HuH-7.5 (cell line): ENCODE measurements around the gene HIGD2A.

ENCODE experiments used
- DNase-seq: peaks from one replicate; pipeline ENCODE4 v3.0.0; 2011; ENCODE audit warnings: low spot score

Gene HIGD2A

GRCh38 chr5:176388444-176389134 is at the start of gene HIGD2A, which contains the start of gene NOP16:
HIGD2A (plus strand) TSS chr5:176388751; CDS start chr5:176388820, 69 bp downstream.
NOP16 (minus strand) TSS chr5:176388598; CDS start chr5:176388539, 59 bp downstream.
- peak; percentile 97 for DNase-seq

- DNase-seq: no peak
Measured at GRCh38 chr5:176339304-176339703, 49.2 kb upstream of the HIGD2A start.

GRCh38 chr5:176341325-176342157 is 47.0 kb upstream of the HIGD2A start:
- no peak for DNase-seq

DNA sequence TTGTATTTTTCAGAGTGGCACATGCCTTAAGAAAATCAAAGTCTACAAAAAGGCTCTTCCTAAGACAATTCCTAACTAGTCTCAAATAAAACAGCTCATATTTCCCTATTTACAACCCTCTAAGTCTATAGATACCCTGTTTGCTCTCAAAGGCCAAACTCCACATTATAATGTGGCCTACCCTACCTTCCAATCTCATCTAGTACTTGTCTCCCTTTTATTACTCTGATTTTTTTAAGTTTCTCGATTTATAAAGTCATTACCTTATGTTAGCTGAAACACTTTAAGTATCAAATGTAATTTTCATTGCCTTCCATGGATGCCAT is 46.4 kb upstream of the HIGD2A start:
- no peak for DNase-seq

GRCh38 chr5:176342766-176343458 is 45.6 kb upstream of the HIGD2A start:
- DNase-seq: no peak

- DNase-seq: no peak
Measured at GRCh38 chr5:176350416-176350815, 38.1 kb upstream of the HIGD2A start.

DNA sequence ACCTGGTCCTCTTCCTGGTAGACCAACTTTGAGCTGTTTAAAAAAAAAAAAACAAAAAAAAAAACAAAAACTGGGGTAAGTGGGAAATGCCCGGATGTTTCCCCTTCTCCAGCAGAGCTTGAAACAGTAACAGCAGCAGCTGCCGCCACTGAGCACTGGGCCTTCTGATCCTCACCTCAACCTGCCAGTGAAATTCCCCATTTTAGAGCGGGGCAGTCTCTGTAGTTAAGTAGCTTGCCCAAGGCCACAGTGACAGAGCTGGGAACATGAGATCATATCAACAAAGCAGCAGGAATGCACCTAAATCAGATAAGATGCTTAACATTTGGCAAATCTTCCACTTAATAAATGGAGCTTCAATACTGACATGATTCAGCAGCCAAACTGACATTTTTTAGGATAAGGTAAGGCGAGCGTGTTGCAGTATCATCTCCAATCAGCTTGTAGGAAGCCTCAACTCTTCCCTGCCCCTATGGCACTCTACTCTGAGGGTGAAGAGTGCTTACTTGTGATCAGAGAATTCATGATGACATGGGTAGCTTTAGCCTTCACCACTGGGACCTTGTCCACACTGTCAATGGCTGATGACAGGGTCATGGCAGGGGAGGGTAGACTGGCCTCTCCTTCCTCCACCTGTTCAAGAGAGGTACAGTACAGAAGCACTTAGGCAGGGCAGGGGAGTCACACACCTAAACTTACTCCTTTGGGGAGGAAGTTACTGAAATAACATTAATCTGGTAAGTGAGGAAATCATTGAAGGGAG is 36.3 kb upstream of the HIGD2A start:
- no peak for DNase-seq

DNA sequence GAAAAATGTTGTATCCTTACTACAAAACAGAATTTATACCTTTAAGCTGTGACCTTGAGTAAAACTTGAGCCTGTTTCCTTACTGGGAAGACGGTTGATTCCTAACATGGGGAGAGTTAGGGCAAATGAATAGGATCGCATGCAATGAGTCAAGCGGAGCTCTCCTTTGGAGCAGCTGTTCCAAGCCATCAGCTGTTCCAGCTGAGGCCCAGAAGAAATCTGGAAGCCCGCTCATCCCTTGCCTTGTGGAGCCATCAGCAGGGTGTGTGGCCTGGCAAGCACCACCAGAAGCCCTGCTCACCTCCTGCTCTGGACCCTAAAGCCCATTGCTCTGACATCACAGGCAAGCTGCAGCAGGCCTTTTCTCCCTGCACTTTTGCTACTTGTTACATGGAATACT is 35.0 kb upstream of the HIGD2A start:
- DNase-seq: no peak

GRCh38 chr5:176355400-176356178 is 33.0 kb upstream of the HIGD2A start:
- no peak for DNase-seq

DNA sequence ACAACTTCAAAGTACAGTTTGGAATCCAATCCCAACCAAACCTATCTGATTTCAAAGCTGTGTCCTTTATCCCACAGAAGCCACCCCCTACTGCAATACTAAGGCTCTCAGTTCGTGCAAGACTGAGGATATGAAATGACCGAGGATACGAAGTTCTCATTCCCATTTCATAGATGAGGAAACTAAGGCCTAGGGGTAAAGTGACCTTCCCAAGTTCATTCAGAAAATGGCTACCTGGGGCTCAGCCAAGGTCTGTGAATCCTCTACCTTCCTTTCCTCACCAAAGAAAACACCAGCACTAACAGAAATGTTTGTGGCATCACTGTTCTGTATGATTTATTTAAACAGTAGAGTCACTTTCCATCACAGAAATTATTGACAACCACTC is 32.4 kb upstream of the HIGD2A start:
- DNase-seq: no peak

DNA sequence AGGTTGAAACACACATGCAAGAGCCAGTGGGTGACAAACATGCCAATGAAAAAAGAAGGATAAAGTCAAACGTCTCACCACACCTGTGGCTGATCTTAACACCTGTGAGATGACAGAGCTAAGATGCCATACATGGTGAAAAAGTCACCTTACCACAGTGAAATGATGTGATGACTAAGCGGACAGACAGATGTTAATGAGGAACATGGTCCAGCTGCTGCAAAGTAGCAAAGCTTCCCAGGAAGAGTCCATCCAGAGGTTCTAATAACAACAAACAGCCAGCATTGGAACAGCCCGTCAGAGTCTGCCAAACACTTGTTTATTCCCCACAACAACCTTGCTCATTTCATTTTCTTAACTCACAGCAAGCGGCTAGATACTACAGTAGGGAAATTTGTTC is 28.9 kb upstream of the HIGD2A start:
- no peak for DNase-seq

- DNase-seq: no peak
Measured at GRCh38 chr5:176360894-176361436, 27.6 kb upstream of the HIGD2A start.

GRCh38 chr5:176361437-176362232 is 26.9 kb upstream of the HIGD2A start, which contains the start of gene KIAA1191:
KIAA1191 (minus strand) TSS chr5:176361764; CDS start chr5:176359508, 2,256 bp downstream.
- peak; percentile 90 for DNase-seq

- DNase-seq: no peak
Measured at GRCh38 chr5:176362233-176362490, 26.4 kb upstream of the HIGD2A start.

DNA sequence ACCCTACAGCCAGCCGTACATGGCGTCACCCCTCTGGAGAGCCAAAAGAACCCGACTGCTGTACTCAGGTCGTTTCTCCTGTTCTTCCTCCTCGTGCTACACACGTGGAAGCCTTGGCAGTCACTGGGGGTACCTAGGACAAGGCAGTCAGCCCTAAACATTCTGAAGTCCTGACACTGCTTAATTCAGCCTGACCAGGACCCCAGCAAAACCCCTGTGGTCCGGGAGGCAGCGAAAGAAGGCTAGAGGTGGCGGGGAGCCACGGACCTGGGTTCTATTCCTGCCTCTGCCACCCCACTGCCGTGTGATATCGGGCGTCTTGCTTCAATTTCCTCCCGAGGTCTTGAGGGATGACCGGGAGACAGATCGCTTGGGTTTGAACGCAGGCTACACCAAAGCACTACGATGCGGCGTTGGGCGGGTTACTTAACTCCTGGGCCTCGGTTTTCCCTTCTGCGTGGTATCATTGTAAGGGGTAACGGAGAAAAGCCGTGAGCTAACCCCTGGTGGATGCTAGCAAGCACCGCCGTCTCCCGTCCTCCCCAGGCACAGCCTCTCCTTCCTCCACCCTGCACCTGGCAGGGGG is 23.7 kb upstream of the HIGD2A start:
- no peak for DNase-seq

DNA sequence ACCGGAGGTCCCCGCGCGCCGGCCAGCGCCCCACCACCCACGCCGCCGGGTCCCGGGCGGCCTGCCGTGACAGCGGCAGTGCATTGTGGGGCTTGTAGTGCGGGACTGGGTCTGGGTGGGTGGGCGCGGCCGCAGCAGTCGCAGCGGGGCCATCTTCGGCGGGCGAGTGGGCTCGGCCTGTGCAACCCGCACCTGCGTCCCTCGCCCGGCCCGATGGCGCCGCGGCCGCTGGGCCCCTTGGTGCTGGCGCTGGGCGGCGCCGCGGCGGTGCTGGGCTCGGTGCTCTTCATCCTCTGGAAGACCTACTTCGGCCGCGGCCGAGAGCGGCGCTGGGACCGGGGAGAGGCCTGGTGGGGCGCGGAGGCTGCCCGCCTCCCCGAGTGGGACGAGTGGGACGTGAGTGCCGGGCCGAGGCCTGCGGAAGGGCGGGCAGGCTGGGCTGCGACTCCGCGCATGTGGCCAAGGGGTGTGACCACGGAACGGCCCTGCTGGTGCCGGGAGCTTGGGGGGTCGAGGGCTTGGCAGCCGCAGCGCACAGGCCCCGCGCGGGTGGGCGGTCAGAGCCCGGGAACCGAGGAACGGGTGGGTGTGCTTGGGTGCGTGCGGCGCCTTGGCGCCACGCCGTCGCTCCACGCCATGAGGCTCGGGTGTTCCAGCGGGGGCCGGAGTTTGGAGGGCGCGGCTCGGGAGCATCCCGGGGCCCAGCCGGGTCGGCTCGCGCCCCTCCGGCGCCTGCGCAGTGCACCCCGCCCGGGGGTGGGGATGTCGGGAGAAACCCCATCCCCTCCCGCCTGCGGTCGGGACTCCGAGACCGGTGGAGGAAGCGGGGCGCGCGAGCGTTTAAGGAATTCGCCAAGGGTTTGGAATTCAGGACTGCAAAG is 23.0 kb upstream of the HIGD2A start, which contains the start of gene ARL10:
Gene ARL10 (plus strand): TSS at position 137 of the 881 bp plus-strand sequence. CDS start 77 bp downstream, at position 214.
- DNase-seq: peak; percentile 63

DNA sequence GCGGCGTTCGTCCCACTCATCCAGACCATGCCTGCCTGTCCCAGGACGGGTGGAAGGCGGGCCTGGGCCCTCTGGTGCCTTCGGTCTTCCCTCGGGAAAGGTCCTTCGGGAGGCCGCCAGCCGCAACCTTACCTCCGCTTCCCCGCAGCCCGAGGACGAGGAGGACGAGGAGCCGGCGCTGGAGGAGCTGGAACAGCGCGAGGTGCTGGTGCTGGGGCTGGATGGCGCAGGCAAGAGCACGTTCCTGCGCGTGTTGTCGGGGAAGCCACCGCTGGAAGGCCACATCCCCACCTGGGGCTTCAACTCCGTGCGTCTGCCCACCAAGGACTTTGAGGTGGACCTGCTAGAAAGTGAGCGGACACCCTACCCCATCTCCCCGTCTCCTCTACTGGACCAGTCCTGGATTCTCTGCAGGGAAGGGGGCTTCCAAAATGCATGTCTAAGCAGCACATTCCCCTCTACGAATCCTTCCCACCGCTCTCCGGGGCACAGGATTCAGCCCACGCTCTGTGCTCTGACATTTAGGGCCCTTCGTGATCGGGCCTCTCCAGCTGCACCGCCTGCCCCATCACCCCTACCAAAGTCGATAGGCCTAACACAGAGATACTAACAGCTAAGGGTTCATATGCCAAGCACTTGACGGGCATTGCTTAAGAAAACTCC is 22.2 kb upstream of the HIGD2A start:
- no peak for DNase-seq

DNA sequence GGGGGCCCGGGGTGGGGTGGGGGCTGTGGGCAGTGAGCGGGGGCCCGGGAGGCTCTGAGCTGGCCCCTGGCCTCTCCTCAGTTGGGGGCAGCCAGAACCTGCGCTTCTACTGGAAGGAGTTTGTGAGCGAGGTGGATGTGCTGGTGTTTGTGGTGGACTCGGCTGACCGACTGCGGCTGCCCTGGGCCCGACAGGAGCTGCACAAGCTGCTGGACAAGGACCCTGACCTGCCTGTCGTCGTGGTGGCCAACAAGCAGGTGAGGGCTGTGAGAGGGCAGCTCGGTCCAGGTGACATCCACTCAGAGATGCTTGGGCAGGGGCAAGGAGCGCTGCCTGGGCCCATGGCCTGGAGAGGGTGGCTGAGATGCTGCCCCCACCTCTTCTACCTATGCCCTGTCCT is 19.8 kb upstream of the HIGD2A start:
- no peak for DNase-seq
